ENCODE data around the gene DDX41.
A peak's percentile ranks its signal among the peaks of the same experiment; 100 is the strongest.
"Not testable (repeated sequence)": the region's sequence is repeated elsewhere in the genome, so short reads cannot be mapped to it uniquely, and the experiment has no call there.

Gene DDX41

GRCh38 chr5:177516601-177517568 lies at the start of gene DDX41:
TSS of gene DDX41 (minus strand) at chr5:177516961. CDS start at chr5:177516945, 16 bp downstream.
- DNase-seq (ENCODE audit: extremely low spot score, insufficient read length, low read depth) (peak; percentile 98), FAIRE-seq (peak; percentile 99)

GRCh38 chr5:177565046-177565445 lies 48.3 kb upstream of the DDX41 start:
- DNase-seq (ENCODE audit: extremely low spot score, insufficient read length, low read depth): no peak
- FAIRE-seq: no peak

- not testable (repeated sequence) for DNase-seq (ENCODE audit: extremely low spot score, insufficient read length, low read depth); FAIRE-seq
These were observed 42.7 kb upstream of the DDX41 start for GRCh38 chr5:177559446-177559941.

GRCh38 chr5:177557796-177558195 lies 41.0 kb upstream of the DDX41 start:
- no peak for FAIRE-seq
- DNase-seq (ENCODE audit: extremely low spot score, insufficient read length, low read depth): no peak

GRCh38 chr5:177557041-177557647 lies 40.4 kb upstream of the DDX41 start:
- FAIRE-seq (no peak), DNase-seq (ENCODE audit: extremely low spot score, insufficient read length, low read depth) (no peak)

- FAIRE-seq (no peak), DNase-seq (ENCODE audit: extremely low spot score, insufficient read length, low read depth) (no peak)
These were observed 38.9 kb upstream of the DDX41 start for GRCh38 chr5:177555665-177556064.

- no peak for FAIRE-seq
These were observed 38.5 kb upstream of the DDX41 start for GRCh38 chr5:177555228-177555627.

GRCh38 chr5:177554474-177555111 lies 37.8 kb upstream of the DDX41 start, which contains the start of gene FAM193B:
TSS of gene FAM193B (minus strand) at chr5:177554563. CDS start at chr5:177554458, 105 bp downstream.
- peak; percentile 85 for FAIRE-seq
- DNase-seq (ENCODE audit: extremely low spot score, insufficient read length, low read depth): peak; percentile 99

More at GRCh38 chr5:177555228-177555627, 38.5 kb upstream of the DDX41 start:
- no peak for DNase-seq (ENCODE audit: extremely low spot score, insufficient read length, low read depth)

GRCh38 chr5:177553671-177554429 lies 37.1 kb upstream of the DDX41 start:
- DNase-seq (ENCODE audit: extremely low spot score, insufficient read length, low read depth): peak; percentile 22
- no peak for FAIRE-seq

GRCh38 chr5:177552839-177553455 lies 36.2 kb upstream of the DDX41 start:
- DNase-seq (ENCODE audit: extremely low spot score, insufficient read length, low read depth): no peak
- FAIRE-seq: no peak

GRCh38 chr5:177550122-177550521 lies 33.4 kb upstream of the DDX41 start:
- DNase-seq (ENCODE audit: extremely low spot score, insufficient read length, low read depth) (no peak), FAIRE-seq (no peak)

GRCh38 chr5:177548495-177548894 lies 31.7 kb upstream of the DDX41 start:
- FAIRE-seq (no peak), DNase-seq (ENCODE audit: extremely low spot score, insufficient read length, low read depth) (no peak)

- FAIRE-seq (no peak), DNase-seq (ENCODE audit: extremely low spot score, insufficient read length, low read depth) (no peak)
These were observed 31.0 kb upstream of the DDX41 start for GRCh38 chr5:177547736-177548135.

GRCh38 chr5:177546258-177546741 lies 29.5 kb upstream of the DDX41 start:
- no peak for DNase-seq (ENCODE audit: extremely low spot score, insufficient read length, low read depth)
- FAIRE-seq: no peak

GRCh38 chr5:177545487-177546257 lies 28.9 kb upstream of the DDX41 start:
- FAIRE-seq (no peak), DNase-seq (ENCODE audit: extremely low spot score, insufficient read length, low read depth) (no peak)

GRCh38 chr5:177542816-177543465 lies 26.2 kb upstream of the DDX41 start:
- no peak for FAIRE-seq
- no peak for DNase-seq (ENCODE audit: extremely low spot score, insufficient read length, low read depth)

- FAIRE-seq (no peak), DNase-seq (ENCODE audit: extremely low spot score, insufficient read length, low read depth) (no peak)
These were observed 23.7 kb upstream of the DDX41 start for GRCh38 chr5:177540438-177540837.

GRCh38 chr5:177539411-177539810 lies 22.6 kb upstream of the DDX41 start:
- DNase-seq (ENCODE audit: extremely low spot score, insufficient read length, low read depth) (no peak), FAIRE-seq (no peak)
